ENCODE measurements around the gene NDFIP1.

NDFIP1 gene

DNA sequence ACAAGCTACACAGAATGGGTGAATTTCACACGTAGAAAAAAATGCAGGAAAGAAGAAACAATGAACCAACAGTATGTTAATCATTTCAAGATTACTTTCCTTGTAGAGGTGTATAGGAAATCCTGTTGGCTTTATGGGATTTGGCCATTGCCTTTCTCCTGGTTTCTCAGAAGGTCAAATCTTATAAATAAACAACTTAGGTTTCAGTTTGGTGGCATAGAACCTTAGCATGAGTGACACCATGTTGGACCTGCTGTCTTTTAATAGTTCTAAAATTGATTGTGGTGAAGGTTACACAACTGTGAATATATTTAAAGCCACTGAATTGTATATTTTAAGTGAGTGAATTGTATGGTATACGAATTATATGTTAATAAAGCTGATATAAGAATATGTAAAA is 16.7 kb upstream of the NDFIP1 start:
- DNase-seq (ENCODE audit: low read depth) = no peak

DNA sequence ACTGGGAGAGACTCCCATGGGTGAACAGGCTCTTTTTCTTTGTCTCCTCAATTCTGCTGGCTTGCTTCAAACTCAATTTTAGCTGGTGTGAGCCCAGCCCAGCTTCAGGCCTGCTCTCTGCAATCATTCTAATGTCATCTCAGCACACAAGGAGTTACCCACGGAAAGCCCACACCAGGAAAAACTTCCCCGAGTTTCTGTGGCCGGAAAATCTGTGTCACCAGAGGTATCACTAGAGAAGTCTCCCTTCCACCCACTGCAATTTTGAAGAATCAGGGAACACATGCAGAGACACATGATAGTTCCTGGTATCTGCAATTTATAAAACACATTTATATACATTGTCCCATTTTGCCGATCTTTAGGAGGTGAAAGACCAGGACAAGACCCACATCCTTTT is 13.5 kb upstream of the NDFIP1 start:
- no peak for DNase-seq (ENCODE audit: low read depth)

DNA sequence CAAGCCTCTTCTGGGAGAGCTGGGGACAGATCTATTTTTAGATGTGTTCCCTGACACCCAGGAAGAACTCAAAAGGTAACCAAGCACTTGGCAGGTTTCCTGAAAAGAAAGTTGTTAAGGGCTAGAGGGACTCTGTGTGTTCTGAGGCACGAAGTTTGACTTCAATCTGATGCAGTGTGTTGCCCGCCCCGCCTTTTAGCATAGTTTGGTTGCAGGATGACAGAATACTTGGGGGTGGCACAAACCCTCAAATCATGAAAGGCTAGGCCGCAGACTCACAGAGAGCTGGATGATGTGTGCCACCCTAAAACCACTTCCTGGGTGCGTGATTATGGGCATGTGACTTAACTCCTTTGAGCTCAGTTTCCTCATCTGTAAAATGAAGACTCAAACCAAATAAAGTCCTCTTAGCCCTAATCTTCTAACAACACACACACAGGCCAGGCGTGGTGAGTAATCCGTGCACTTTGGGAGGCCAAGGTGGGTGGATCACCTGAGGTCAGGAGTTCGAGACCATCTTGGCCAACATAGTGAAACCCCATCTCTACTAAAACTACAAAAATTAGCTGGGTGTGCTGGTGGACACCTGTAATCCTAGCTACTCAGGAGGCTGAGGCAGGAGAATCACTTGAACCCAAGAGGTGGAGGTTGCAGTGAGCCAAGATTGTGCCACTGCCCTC is 12.8 kb upstream of the NDFIP1 start:
- no peak for DNase-seq (ENCODE audit: low read depth)

DNA sequence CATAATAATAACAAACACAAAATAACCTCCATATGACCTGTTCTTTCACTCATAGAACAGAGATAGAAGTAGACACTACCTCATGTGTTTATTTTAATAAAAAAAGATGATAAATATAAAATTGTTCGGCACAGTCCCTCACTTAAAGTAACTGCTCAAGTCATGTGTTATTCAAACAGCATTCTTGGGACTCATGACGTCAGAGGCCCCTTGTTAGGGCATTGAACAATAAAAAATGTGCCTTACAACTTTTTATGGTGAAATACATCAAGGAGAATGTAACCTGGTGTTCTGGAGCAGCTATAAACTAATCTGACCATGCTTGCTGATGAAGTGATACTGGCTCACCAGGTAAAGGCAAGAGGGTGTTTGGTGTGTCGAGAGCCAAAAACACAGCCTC is 12.2 kb upstream of the NDFIP1 start:
- DNase-seq (ENCODE audit: low read depth) = no peak

DNA sequence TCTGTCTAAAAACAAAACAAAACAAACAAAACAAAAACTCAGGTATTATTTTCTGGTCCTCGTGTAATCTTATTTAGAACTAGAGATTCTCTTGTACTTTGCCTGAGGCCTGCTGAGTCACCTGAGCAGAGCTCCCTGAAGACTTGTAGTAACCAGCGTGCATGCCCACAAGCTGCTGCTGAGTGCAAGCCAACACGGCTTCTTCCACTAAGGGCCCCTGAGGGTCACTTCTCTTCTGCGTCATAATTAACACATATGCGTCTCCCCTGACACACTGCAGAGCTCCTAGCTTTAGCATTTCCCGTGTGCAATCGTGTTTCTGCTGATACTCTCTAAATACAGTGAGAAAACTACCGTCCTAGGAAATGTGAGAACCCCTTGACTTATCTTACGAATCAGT is 10.9 kb upstream of the NDFIP1 start:
- no peak for DNase-seq (ENCODE audit: low read depth)

DNA sequence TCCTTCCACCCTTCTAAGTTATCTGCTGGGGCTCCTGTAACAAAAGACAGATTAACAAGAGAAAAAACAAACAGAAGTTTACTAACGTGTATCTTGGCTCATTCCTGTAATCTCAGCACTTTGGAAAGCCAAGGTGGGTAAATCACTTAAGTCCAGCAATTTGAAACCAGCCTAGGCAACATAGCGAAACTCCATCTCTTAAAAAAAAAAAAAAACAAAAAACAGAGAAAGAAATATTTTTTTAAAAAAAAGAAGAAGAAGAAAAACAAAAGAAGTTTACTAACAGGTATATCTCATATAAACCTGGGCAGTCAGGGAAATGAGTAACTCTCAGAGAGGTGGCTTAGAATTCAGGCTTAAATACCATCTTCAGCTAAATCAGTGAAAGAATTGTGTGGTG is 10.3 kb upstream of the NDFIP1 start:
- DNase-seq (ENCODE audit: low read depth) = no peak

DNA sequence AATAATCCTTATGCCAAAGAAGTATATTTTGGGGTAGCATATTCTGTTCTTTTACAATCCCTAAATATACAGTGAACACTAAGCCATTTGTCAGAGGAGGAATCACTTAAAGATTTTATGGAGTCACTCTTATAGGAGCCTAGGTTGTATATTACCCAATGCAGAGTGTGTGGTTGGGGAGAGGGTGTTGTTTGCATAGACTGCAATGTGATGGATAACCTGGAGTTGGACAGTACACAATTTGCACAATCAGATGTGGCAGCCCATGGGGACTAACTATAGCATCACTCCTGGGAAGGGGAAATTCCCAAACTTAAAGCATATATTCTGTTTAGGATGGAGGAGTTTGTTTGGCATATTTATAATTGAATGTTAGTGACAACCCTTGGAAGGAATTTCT is 9.6 kb upstream of the NDFIP1 start:
- DNase-seq (ENCODE audit: low read depth) = no peak

DNA sequence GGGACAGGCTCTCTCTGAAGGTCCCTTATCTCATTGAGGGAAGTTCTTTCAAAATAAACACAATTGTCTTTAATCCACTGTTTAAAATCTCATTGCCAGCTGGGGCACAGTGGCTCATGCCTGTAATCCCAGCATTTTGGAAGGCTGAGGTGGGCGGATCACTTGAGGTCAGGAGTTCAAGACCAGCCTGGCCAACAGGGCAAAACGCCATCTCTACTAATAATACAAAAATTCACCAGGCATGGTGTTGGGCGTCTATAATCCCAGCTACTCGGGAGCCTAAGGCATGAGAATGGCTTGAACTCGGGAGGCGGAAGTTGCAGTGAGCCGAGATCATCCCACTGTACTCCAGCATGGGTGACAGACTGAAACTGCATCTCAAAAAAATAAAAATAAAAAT is 8.3 kb upstream of the NDFIP1 start:
- no peak for DNase-seq (ENCODE audit: low read depth)

DNA sequence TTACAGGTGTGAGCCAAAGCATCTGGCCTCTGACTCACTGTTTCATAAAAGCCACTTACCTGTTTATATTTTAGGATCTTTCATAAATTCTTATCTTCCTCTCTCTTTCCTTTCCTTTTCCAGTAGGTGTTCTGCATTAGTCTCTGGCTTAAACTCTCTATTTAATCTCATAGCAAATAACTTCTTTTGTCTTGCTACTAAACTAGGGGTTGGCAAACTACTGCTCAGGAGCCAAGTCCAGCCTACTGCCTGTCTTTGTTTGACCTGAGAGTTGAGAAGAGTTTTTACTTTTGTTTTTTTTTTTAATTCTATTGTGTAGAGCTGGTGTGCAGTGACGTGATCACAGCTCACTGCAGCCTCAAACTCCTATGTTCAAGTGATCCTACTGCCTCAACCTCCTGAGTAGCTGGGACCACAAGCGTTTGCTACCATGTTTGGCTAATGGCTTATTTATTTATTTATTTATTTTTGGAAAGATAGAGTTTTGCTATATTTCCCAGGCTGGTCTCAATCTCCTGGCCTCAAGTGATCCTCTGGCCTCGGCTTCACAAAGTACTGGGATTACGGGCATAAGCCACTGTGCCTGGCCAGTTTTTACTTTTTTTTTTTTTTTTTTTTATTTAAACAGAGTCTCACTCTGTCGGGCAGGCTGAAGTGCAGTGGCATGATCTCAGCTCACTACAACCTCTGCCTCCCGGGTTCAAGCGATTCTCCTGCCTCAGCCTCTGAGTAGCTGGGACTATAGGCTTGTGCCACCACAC is 5.4 kb upstream of the NDFIP1 start:
- no peak for DNase-seq (ENCODE audit: low read depth)

DNA sequence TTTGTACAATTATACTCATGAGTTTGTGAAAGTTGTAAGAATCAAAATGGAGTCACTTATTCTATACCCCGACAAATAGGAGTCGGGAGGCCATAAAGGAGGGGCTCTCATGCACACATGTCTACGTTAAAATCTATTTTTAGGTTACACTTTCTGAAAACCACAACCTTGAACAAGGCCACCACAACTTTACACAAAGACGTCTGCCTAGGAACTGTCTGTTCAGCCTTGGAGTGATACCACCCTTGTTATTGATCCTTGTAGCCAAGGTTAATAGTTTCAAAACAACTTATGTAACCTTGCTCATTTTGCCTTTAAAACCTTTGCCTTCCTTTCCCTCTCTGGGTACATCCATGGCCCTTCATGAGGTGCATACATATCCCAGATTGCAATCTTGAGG is 4.1 kb upstream of the NDFIP1 start:
- DNase-seq (ENCODE audit: low read depth) = no peak

DNA sequence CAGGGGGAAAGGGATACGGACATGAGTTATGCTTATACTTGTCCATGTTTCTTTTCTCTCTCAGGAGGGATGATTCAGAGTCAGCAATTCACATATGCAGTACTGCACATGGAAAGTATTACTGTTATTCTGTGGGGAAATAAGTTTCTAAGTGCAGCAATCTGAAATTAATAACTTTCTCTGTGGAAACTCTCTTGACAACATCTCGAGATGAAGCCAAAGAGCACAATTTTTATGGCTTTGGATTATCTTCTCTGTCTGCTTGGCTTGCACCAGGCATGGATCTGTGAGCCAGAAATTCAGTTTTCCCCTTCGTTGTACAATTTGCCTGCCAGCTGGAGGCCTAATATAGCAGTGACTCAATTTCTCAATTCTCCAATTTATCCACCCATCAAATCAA is 2.5 kb upstream of the NDFIP1 start:
- no peak for DNase-seq (ENCODE audit: low read depth)

DNA sequence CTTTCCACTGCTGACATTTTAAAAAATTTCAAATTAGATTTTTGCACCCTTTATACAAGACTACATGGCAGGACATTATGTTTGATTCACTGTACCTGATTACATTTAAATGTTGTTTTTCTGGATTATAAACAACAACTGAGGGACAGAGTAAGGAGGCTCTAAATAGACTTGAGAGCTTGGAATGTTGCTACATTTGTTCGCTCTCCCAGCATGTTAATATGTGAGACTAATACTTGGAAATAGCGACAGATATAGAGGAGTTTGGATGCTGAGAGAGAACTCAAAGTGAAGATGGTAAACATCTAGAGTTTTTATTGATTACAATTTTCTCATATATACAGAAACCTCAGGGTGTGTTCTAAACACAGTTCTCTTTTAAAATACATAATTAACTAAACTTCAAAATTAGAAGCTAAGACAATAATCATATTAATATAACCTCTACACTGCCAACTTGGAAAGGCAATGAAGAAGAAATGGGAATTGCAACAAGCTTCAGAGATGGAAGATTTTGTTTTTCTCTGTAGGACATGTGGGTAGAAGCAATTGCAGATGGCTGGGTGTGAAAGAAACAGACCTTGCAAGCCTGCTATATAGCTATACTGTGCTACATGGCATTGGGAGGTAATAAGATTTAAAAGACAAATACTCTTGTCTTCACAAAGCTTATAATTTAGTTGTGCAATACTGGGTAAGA is 1.4 kb upstream of the NDFIP1 start:
- DNase-seq (ENCODE audit: low read depth) = no peak

DNA sequence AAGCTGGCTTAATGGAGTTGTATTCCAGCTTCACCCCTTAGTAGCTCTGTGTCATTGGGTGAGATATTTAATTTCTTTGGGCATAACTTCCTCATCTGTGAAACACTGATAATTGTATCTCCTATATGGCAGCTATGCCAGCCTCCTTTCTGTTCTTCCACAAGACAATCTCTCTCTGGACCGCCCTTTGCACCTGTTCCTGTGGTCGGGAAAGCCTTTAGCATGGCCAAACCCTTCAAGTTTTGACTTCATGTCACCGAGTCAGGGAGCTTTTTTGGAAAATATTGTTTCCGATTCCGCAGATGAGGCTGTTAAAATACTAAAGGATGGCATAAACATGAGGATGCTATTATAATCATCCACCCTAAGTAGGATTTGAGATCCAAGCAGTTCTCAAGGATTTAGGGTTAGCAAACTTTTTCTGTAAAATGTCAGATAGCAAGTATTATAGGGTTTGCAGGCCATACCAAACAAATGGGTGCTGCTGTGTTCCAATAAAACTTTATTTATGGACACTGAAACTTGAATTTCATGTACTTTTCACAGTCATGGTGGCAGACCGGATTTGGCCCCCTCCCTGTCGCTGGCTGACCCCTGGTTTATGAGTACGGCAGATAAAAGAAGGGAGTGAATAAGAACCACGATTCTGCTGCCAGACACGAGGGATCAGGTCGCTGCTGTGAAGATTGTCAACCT is 695 bp upstream of the NDFIP1 start:
- no peak for DNase-seq (ENCODE audit: low read depth)

DNA sequence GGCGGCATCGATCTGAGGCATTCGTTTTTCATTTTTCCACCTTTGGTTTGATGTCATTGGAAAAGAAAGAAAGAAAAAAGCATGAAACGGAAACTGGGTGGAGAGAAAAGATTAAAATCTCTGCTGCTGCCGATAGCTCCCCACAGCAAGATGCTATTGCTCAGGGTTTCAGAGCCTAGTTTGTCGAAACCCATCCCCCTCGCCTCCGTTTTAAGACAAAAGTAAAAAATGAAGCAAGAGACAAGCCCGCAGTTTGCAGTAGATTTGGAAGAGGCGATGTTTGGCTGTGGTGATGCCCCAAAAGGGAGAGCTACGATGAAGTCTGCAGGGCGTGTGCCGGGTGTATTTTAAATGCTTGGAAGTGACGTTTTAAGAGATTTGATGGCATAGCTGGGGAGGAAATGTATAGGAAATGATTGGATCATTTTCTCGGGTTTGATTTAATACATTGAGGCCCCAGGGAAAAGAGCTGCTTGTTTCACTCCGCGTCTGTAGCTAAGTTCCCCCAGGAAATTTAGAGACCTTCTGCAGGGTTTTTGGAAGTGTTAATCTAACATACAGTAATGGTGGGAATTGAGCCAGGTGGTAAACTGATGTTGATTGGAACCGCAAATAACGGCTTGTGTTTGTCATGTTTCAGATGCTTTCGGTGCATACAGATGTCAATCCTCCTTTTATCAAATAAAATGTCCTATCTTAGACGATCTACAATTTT is 909 bp downstream of the NDFIP1 start:
- peak; percentile 14 for DNase-seq (ENCODE audit: low read depth)

DNA sequence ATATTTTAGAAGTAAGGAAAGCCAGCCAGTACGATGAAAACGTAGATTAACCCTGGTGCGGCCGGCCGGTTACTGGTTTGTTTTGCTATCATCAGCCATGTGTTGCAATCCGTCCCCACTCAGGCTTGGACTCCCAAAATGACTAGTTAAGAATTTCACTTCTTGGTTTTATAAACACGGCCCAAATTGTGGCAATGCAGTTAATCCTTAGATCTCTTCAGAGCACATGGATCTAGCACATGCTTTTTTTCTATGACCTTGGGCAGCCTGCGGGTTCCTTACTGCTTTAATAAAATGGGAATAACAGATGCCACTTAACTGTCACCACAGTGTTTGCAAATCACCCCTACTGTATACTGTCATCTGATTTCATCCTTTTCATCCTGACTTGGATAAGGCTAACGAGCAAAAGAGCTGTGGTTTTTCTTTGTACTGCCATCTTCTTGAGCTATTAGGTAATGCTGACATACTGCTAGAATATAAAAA is 1.5 kb downstream of the NDFIP1 start:
- DNase-seq (ENCODE audit: low read depth) = peak; percentile 15

DNA sequence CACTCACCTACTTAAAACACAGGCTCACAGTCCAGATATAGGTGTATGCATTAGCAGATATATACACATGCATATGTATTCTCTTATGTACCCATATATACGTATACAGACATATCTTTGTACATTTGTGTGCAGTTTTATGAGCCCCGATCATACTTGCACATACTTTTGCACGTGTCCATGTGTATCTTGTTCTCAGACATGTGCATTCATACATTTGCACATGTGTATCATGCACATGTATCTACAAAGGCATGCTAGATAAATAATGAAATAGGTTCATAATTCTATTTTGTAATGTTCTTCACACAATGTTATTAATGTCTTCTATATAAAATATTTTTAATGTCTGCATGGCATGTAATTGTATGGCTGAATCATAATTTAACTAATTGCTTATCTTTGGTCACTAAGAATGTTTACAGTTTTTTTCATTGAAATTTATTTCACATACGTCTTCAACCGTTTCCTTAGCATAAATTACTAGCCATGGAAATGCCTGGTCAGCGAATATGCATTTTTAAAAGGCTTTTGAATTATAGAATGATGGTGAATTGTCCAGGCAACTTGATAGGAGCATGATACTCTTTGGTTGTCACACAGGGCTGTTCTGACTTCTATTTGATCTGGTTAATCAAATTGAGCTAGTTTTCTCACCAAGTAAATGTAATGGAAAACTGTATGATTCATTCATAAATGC is 2.6 kb downstream of the NDFIP1 start:
- no peak for DNase-seq (ENCODE audit: low read depth)

DNA sequence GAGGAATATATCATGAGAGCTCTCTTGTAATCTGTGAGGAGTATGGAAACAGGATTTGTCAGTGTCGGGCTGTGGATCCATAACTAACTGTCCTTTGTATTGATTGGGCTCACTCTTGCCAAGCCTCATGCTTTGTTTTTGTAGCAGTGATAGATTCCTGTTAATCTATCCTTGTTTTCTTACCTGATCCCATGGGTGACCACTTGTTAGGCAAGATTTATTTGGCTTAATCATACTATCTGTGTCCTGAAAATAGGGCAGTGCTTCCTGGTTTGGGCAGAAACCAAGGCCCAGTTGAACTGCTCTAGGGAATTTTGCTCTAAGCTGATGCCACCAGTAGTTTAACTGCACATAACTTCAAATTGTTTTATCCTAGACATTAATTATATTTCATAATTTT is 6.1 kb downstream of the NDFIP1 start:
- DNase-seq (ENCODE audit: low read depth) = no peak

DNA sequence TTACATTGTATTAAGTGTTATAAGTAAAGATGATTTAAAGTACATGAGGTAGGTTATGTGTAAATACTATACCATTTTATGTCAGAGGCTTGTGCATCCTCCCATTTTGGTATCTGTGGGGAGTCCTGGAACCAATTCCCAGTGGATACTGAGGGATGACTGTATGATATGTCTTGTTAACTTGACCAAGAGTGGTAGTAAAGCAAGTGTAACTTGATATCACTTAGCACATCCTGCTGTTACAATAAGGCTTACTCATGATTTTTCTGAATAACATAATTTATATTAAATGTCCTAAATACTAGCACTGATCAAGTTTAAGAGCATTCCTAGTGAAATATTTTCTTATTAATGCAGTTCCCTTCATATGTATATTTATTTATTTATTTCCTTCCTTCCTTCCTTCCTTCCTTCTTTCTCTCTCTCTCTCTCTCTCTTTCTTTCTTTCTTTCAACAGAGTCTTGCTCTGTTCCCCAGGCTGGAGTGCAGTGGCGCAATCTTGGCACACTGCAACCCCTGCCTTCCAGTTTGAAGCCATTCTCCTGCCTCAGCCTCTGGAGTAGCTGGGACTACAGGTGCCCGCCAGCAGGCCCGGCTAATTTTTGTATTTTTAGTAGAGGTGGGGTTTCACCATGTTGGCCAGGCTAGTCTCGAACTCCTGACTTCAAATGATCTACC is 7.5 kb downstream of the NDFIP1 start:
- peak; percentile 45 for DNase-seq (ENCODE audit: low read depth)

DNA sequence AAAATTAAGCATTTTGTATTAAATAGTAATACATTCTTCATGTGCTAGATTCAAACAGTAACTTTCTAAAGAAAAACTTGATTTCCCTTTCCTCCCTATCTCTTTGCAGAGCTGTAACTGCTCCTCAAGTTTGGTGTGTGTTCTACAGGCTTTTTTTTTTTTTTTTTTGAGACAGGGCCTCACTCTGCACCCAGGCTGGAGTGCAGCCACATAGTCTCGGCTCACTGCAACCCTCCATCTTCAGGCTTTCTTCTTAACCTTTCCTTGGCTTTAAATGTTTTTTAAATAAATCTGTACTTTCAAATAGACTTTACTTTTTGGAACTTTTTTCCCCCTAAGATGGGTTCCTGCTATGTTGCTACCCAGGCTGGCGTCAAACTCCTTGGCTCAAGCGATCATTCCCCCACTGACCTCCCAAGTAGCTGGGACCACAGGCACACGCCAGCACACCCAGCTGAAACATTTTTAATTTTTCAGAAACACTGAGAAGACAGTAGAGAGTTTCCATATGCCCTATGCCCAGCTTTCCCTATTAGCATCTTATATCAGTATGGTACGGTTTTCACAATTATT is 9.1 kb downstream of the NDFIP1 start:
- DNase-seq (ENCODE audit: low read depth) = no peak

DNA sequence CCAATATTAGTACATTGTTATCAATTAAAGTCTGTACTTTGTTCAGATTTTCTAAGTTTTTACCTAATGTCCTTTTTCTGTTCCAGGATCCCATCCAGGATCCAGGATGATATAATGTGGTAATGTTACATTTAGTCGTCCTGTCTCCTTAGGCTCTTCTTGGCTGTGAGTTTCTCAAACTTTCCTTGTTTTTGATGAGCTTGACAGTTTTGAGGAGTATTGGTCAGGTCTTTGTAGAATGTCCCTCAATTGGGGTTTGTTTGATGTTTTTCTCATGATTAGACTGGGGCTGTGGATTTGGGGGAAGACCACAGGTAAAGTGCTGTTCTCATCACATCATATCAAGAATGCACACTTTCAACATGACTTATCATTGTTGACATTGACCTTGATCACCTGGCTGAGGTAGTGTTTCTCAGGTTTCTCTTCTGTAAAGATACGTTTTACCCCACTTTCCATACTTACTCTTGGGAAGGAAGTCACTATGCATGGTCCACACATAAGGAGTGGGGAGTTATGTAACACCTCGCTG is 9.6 kb downstream of the NDFIP1 start:
- no peak for DNase-seq (ENCODE audit: low read depth)
